Neutrophil (primary cell): ENCODE results near the gene BNC2.

Source experiments
- H3K27ac ChIP-seq: fragments of 200-600 bp; sonication (generic); 2 replicates; pipeline ENCODE4 v1.5.1; 2016; ENCODE audit warnings: mild to moderate bottlenecking, moderate library complexity
- H3K27me3 ChIP-seq: fragments of 200-600 bp; sonication (generic); 2 replicates; pipeline ENCODE4 v1.6.0; 2016; ENCODE audit warnings: mild to moderate bottlenecking
- H3K36me3 ChIP-seq: fragments of 200-600 bp; sonication (generic); 2 replicates; pipeline ENCODE4 v1.5.1; 2017
- H3K4me1 ChIP-seq, 2 experiments: fragments of 200-600 bp in 1 of 2; sonication (generic) in 1 of 2; 1 replicate in 1 of 2; 2 replicates in 1 of 2; pipeline versions ENCODE4 v1.5.1 to v1.6.1; 2013 to 2016; ENCODE audit warnings: low read depth in 1 of 2, low read length in 1 of 2, mild to moderate bottlenecking in 1 of 2, moderate library complexity in 1 of 2; ENCODE audit not compliant: control insufficient read depth in 1 of 2, insufficient read depth in 1 of 2
- H3K4me3 ChIP-seq, 2 experiments: fragments of 200-600 bp in 1 of 2; sonication (generic) in 1 of 2; 1 replicate in 1 of 2; 2 replicates in 1 of 2; pipeline ENCODE4 v1.5.1; 2013 to 2016; ENCODE audit warnings: low read depth in 1 of 2, low read length in 1 of 2, mild to moderate bottlenecking in 1 of 2, moderate library complexity in 1 of 2
- H3K9me3 ChIP-seq: fragments of 200-600 bp; sonication (generic); 2 replicates; pipeline ENCODE4 v1.5.1; 2016
- TF ChIP-seq, protein P1 (sequence below): fragments of 200-600 bp; sonication (generic); IDR thresholded peaks from 2 replicates; pipeline ENCODE4 v1.5.1; 2016; ENCODE audit warnings: antibody characterized with exemption

BNC2 gene

DNA sequence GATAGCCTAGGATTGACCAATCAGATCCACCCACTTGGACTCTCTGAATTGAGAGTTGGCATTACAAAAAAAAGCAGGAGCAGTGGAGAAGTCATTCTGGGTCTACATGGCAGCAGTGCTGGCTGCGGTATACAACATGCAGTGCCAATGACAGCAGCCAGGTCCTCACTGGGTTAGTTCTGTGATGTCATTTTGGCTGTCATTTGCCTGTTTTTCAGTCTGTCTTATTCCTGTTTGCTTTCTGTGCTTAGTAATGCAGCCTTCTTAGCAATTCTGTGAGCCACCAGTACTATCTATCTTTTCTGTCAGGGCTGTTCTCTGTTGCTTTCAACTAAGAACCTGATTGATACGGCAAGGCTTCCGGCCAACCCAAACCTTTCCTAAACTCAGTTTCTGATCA, 471.8 kb downstream of the BNC2 start:
- TF ChIP-seq, protein P1, sequence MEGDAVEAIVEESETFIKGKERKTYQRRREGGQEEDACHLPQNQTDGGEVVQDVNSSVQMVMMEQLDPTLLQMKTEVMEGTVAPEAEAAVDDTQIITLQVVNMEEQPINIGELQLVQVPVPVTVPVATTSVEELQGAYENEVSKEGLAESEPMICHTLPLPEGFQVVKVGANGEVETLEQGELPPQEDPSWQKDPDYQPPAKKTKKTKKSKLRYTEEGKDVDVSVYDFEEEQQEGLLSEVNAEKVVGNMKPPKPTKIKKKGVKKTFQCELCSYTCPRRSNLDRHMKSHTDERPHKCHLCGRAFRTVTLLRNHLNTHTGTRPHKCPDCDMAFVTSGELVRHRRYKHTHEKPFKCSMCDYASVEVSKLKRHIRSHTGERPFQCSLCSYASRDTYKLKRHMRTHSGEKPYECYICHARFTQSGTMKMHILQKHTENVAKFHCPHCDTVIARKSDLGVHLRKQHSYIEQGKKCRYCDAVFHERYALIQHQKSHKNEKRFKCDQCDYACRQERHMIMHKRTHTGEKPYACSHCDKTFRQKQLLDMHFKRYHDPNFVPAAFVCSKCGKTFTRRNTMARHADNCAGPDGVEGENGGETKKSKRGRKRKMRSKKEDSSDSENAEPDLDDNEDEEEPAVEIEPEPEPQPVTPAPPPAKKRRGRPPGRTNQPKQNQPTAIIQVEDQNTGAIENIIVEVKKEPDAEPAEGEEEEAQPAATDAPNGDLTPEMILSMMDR, result no peak
- Histone ChIP-seq H3K27ac (no peak overlapping the region), H3K9me3 (no peaks in the 10 kb centered on the region), H3K27me3 (peaks cover 4% of the 10 kb centered on the region), H3K36me3 (no peaks in the 10 kb centered on the region), H3K4me1 (no peaks in the 10 kb centered on the region), H3K4me3 (no peak overlapping the region)

DNA sequence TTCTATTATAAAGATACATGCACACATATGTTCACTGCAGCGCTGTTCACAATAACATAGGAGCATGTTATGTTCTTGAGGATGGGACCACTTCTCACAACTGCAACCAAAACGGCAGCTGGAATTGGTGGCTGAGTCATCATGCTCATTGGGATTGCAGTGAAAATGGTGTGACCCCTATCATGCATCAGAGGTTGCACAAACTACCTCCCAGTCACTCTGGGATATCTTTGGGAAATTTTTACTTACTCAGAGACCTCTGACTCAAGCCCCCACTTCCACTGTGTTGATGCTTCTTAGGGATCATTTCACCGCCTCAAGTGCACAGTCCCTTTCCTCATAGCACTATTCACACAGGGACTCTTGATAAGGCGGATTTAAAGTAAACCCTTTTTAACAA, 474.1 kb downstream of the BNC2 start:
- Histone ChIP-seq H3K27ac (no peak overlapping the region), H3K9me3 (no peaks in the 10 kb centered on the region), H3K4me1 (no peaks in the 10 kb centered on the region), H3K27me3 (peaks cover under 1% of the 10 kb centered on the region), H3K36me3 (no peaks in the 10 kb centered on the region), H3K4me3 (no peak overlapping the region)
- TF ChIP-seq, protein P1, result no peak

DNA sequence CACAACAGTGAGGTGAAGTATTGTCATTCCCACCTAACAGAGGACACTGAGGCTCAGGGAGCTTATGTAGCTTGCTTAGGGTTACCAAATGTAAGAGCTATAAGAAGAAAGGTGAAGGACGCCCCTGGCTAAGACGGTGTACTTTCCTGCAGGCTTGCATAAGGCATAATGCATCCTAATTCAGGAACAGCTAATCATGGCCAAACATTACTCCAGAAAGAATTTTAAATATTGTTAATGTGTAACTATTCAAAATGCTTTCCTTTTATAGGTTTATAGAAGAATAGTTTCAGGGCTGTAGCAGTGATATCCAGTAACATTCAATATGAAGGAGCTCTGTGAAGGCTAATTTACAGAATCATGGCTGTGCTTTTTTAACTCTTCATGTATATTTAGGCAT, 479.1 kb downstream of the BNC2 start:
- H3K4me3 ChIP-seq, result no peak overlapping the region
- TF ChIP-seq, protein P1, result no peak
- H3K27me3 ChIP-seq, result no peaks in the 10 kb centered on the region
- H3K9me3 ChIP-seq, result no peaks in the 10 kb centered on the region
- H3K36me3 ChIP-seq, result no peaks in the 10 kb centered on the region
- H3K4me1 ChIP-seq, result no peaks in the 10 kb centered on the region
- H3K27ac ChIP-seq, result no peak overlapping the region

DNA sequence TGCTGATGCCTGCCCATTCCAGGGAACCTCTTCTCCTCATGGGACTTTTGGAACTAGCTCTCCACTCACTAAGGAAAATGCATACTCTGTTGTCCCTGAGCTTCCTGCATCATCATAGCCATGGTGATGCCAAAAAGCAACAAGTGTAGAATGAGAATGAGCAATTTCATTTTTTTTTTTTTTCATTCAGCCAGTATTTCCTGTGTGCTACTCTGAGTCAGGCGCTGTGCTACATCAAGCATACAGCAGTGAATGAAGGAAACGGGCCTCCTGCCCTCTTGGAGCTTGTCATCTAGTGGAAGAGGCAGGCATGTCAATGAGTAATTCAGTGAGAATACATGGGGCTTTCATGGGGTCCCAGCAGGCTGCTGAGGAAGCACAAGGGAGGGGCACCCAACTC, 483.1 kb downstream of the BNC2 start:
- no peak overlapping the region for H3K4me3 ChIP-seq
- no peaks in the 10 kb centered on the region for H3K4me1 ChIP-seq
- no peak overlapping the region for H3K27ac ChIP-seq
- H3K9me3 ChIP-seq, result no peaks in the 10 kb centered on the region
- no peaks in the 10 kb centered on the region for H3K27me3 ChIP-seq
- no peaks in the 10 kb centered on the region for H3K36me3 ChIP-seq
- TF ChIP-seq, protein P1, result no peak

DNA sequence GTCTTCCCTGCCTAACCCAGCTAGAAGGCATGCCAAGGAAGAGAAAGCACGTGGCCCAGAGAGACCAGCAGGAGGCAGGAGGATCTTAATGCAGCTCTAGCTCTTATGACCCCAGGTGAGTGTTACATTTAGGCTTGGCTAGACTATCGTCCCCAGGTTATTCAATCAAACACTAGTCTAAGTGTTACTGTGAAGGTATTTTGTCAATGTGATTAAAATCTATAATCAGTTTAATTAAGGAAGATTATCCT, 483.7 kb downstream of the BNC2 start:
- H3K4me3 ChIP-seq, result no peak overlapping the region
- no peak overlapping the region for H3K27ac ChIP-seq
- no peaks in the 10 kb centered on the region for H3K4me1 ChIP-seq
- no peaks in the 10 kb centered on the region for H3K36me3 ChIP-seq
- no peaks in the 10 kb centered on the region for H3K27me3 ChIP-seq
- no peaks in the 10 kb centered on the region for H3K9me3 ChIP-seq
- TF ChIP-seq, protein P1, result no peak
